HG03103 (cell line): ENCODE results near the gene EIF5.

Experiments
- ATAC-seq: cut with Tn5 transposase; IDR thresholded peaks from one replicate; pipeline ENCODE4 v1.9.1; 2021; ENCODE audit warnings: low read depth; ENCODE audit not compliant: unreplicated experiment

EIF5 gene

GRCh38 chr14:103391048-103391447 is 57.0 kb downstream of the EIF5 start:
- ATAC-seq = no peak

- ATAC-seq = no peak
Measured at GRCh38 chr14:103392106-103392505, 58.1 kb downstream of the EIF5 start.

- ATAC-seq = no peak
Measured at GRCh38 chr14:103392572-103392971, 58.5 kb downstream of the EIF5 start.

GRCh38 chr14:103393070-103393469 is 59.0 kb downstream of the EIF5 start:
- no peak for ATAC-seq

- no peak for ATAC-seq
Measured at GRCh38 chr14:103393676-103394626, 59.9 kb downstream of the EIF5 start.
